Hepatocyte (in vitro differentiated cells): ENCODE results near the gene CECR2. TPM values are rescaled to one million over a fixed set of nuclear protein-coding genes. Genes with fewer than 3 reads are reported as not detected.

Experiments
- DNase-seq: peaks from one replicate; pipeline ENCODE4 v3.0.0-alpha.2; 2016; ENCODE audit warnings: low spot score
- H2AFZ ChIP-seq: fragments of 200-600 bp; sonication (generic); 2 replicates; pipeline ENCODE4 v1.6.0; 2016; ENCODE audit warnings: antibody characterized with exemption, mild to moderate bottlenecking
- H3K27ac ChIP-seq: fragments of 200-600 bp; sonication (generic); 2 replicates; pipeline ENCODE4 v1.5.1; 2016; ENCODE audit warnings: mild to moderate bottlenecking
- H3K27me3 ChIP-seq: fragments of 200-600 bp; sonication (generic); 2 replicates; pipeline ENCODE4 v1.6.1; 2016
- H3K36me3 ChIP-seq: fragments of 200-600 bp; sonication (generic); replicated peaks from 2 replicates; pipeline ENCODE4 v1.5.1; 2016; ENCODE audit warnings: low read depth; ENCODE audit not compliant: insufficient read depth
- H3K4me1 ChIP-seq: fragments of 200-600 bp; sonication (generic); 2 replicates; pipeline ENCODE4 v1.5.1; 2016; ENCODE audit warnings: mild to moderate bottlenecking, moderate library complexity; ENCODE audit not compliant: insufficient read depth
- H3K4me2 ChIP-seq: fragments of 200-600 bp; sonication (generic); 2 replicates; pipeline ENCODE4 v1.6.0; 2016
- H3K4me3 ChIP-seq: fragments of 200-600 bp; sonication (generic); 2 replicates; pipeline ENCODE4 v1.5.1; 2016; ENCODE audit warnings: mild to moderate bottlenecking
- H3K79me2 ChIP-seq: fragments of 200-600 bp; sonication (generic); 2 replicates; pipeline ENCODE4 v1.6.0; 2017; ENCODE audit warnings: mild to moderate bottlenecking
- H3K9me2 ChIP-seq: fragments of 200-600 bp; sonication (generic); replicated peaks from 2 replicates; pipeline ENCODE4 v1.6.0; 2017; ENCODE audit warnings: mild to moderate bottlenecking; ENCODE audit not compliant: insufficient read depth
- H3K9me3 ChIP-seq: fragments of 200-600 bp; sonication (generic); 2 replicates; pipeline ENCODE4 v1.5.1; 2016; ENCODE audit warnings: low read depth, mild to moderate bottlenecking
- H4K20me1 ChIP-seq: fragments of 200-600 bp; sonication (generic); 2 replicates; pipeline ENCODE4 v1.6.0; 2016; ENCODE audit warnings: mild to moderate bottlenecking; ENCODE audit not compliant: insufficient read depth, poor library complexity, severe bottlenecking
- CTCF ChIP-seq: fragments of 200-600 bp; sonication (generic); IDR thresholded peaks from 2 replicates; pipeline ENCODE4 v1.5.1; 2016; ENCODE audit warnings: antibody characterized with exemption, mild to moderate bottlenecking; ENCODE audit not compliant: poor library complexity
- EZH2 ChIP-seq: fragments of 200-600 bp; sonication (generic); IDR thresholded peaks from 2 replicates; pipeline ENCODE4 v1.6.1; 2016; ENCODE audit warnings: antibody characterized with exemption, mild to moderate bottlenecking, borderline replicate concordance
- EZH2phosphoT487 ChIP-seq: fragments of 200-600 bp; sonication (generic); IDR thresholded peaks from one replicate; pipeline ENCODE4 v1.6.1; 2018; ENCODE audit warnings: antibody characterized with exemption, mild to moderate bottlenecking, low read depth, moderate library complexity; ENCODE audit not compliant: unreplicated experiment, severe bottlenecking
- WGBS: methylation state at CpG from one replicate; pipeline ENCODE4 v1.1.6; 2016; ENCODE audit warnings: low lambda C conversion rate; ENCODE audit errors: missing lambda C conversion rate; 5-methylcytosine and 5-hydroxymethylcytosine counted together
- polyA plus RNA-seq: library from polyadenylated mRNA; unstranded; fragments of >200 nt; fragmentation: Nextera tagmentation; extraction: Ambion mirVana; gene quantifications from 2 replicates; pipeline ENCODE4 v1.2.1, GENCODE V29; 2016
- total RNA-seq: library from RNA; depleted of rRNA; stranded (reverse); fragments of >200 nt; gene quantifications from 2 replicates; pipeline ENCODE4 v1.2.3, GENCODE V29; 2014

Gene CECR2
- 3.3 and 3.6 TPM in 2 replicates for total RNA-seq
- polyA plus RNA-seq, result 1.2 and 2.2 TPM in 2 replicates

GRCh38 chr22:17369439-17370025 is at the start of gene CECR2:
Gene CECR2 (plus strand): TSS chr22:17369460. CDS start chr22:17369784, 324 bp downstream.
- no peaks in the 10 kb centered on the region for H3K9me3 ChIP-seq

GRCh38 chr22:17319546-17319945 is 49.7 kb upstream of the CECR2 start:
- no peak for TF ChIP-seq EZH2phosphoT487
- no peak for TF ChIP-seq EZH2
- no peak for TF ChIP-seq CTCF
- WGBS, result 31% methylated on average over 5 of the region's 5 CpGs
- Histone ChIP-seq H3K36me3 (no peaks in the 10 kb centered on the region), H3K4me2 (no peak overlapping the region), H3K27ac (no peak overlapping the region), H2AFZ (no peak overlapping the region), H3K4me1 (no peaks in the 10 kb centered on the region), H3K79me2 (no peaks in the 10 kb centered on the region), H4K20me1 (no peaks in the 10 kb centered on the region), H3K4me3 (no peak overlapping the region), H3K9me3 (no peaks in the 10 kb centered on the region), H3K27me3 (no peaks in the 10 kb centered on the region), H3K9me2 (no peaks in the 10 kb centered on the region)
- no peak for DNase-seq

More at GRCh38 chr22:17369439-17370025, at the start of gene CECR2:
- 0% methylated on average over 26 of the region's 92 CpGs for WGBS
- H3K4me3 ChIP-seq, result peak within 1 kb of the TSS; percentile 93
- TF ChIP-seq CTCF (no peak), EZH2 (no peak), EZH2phosphoT487 (no peak)
- no peaks in the 10 kb centered on the region for H3K4me1 ChIP-seq
- H3K9me2 ChIP-seq, result no peaks in the 10 kb centered on the region
- H2AFZ ChIP-seq, result peak within 1 kb of the TSS; percentile 99
- H4K20me1 ChIP-seq, result no peaks in the 10 kb centered on the region
- peak within 1 kb of the TSS; percentile 90 for H3K4me2 ChIP-seq
- peaks cover 3% of the 10 kb centered on the region for H3K27me3 ChIP-seq
- H3K36me3 ChIP-seq, result no peaks in the 10 kb centered on the region
- peaks cover 43% of the 10 kb centered on the region for H3K79me2 ChIP-seq
- H3K27ac ChIP-seq, result peak within 1 kb of the TSS; percentile 99
- DNase-seq, result peak; percentile 75

- H3K9me2 ChIP-seq, result no peaks in the 10 kb centered on the region
- no peaks in the 10 kb centered on the region for H4K20me1 ChIP-seq
- H3K36me3 ChIP-seq, result no peaks in the 10 kb centered on the region
- DNase-seq, result no peak
- H3K9me3 ChIP-seq, result no peaks in the 10 kb centered on the region
- H3K27ac ChIP-seq, result no peak overlapping the region
- no peak overlapping the region for H3K4me2 ChIP-seq
- no peak overlapping the region for H2AFZ ChIP-seq
- no peaks in the 10 kb centered on the region for H3K4me1 ChIP-seq
- H3K4me3 ChIP-seq, result no peak overlapping the region
- no peak for TF ChIP-seq CTCF
- no peak for TF ChIP-seq EZH2phosphoT487
- TF ChIP-seq EZH2, result no peak
- 64% methylated on average over 4 of the region's 4 CpGs for WGBS
- no peaks in the 10 kb centered on the region for H3K27me3 ChIP-seq
- no peaks in the 10 kb centered on the region for H3K79me2 ChIP-seq
Measured at GRCh38 chr22:17322511-17322910, 46.7 kb upstream of the CECR2 start.
